Esophagus muscularis mucosa (tissue), 4 donors: ENCODE data around the gene DEDD. TPM values are rescaled to one million over a fixed set of nuclear protein-coding genes. Genes with fewer than 3 reads are reported as not detected.

Source experiments
- DNase-seq: peaks from one replicate; pipeline ENCODE4 v3.0.0-alpha.2; 2017; ENCODE audit errors: extremely low spot score
- H3K27ac ChIP-seq, 4 donors: fragments of 200-600 bp; sonication (generic); replicated peaks in 1 of 4; 1 replicate in 3 of 4; 2 replicates in 1 of 4; pipeline ENCODE4 v1.5.1; 2016 to 2019; ENCODE audit warnings: mild to moderate bottlenecking in 1 of 4
- H3K27me3 ChIP-seq, 4 donors: fragments of 200-600 bp; sonication (generic); one replicate each; pipeline versions ENCODE4 v1.5.1 to v1.6.0; 2016 to 2019
- H3K36me3 ChIP-seq, 4 donors: fragments of 200-600 bp; sonication (generic); one replicate each; pipeline ENCODE4 v1.5.1; 2016 to 2019
- H3K4me1 ChIP-seq, 4 donors: fragments of 200-600 bp; sonication (generic); one replicate each; pipeline ENCODE4 v1.5.1; 2016 to 2019
- H3K4me3 ChIP-seq, 4 donors: fragments of 200-600 bp; sonication (generic); 1 replicate in 2 of 4; 2 replicates in 2 of 4; pipeline ENCODE4 v1.5.1; 2016 to 2019; ENCODE audit warnings: mild to moderate bottlenecking in 4 of 4, moderate library complexity in 1 of 4
- H3K9me3 ChIP-seq, 4 donors: fragments of 200-600 bp; sonication (generic); 1 replicate in 3 of 4; 2 replicates in 1 of 4; pipeline ENCODE4 v1.5.1; 2016 to 2019
- CTCF ChIP-seq, 3 experiments: fragments of 200-600 bp in 2 of 3; fragments of 450-650 bp in 1 of 3; sonication (generic) in 2 of 3; IDR thresholded peaks; one replicate each; pipeline ENCODE4 v1.5.1; 2017 to 2019; ENCODE audit warnings: antibody characterized with exemption in 3 of 3, mild to moderate bottlenecking in 2 of 3, moderate library complexity in 1 of 3
- EP300 ChIP-seq: sonication (generic); formaldehyde crosslinking; IDR thresholded peaks from one replicate; pipeline ENCODE4 v1.6.1; 2017; ENCODE audit warnings: antibody characterized with exemption
- POLR2A ChIP-seq: fragments of 450-650 bp; IDR thresholded peaks from one replicate; pipeline ENCODE4 v1.6.1; 2017; ENCODE audit warnings: antibody characterized with exemption, moderate library complexity, mild to moderate bottlenecking, low read depth
- POLR2AphosphoS5 ChIP-seq, 2 donors: sonication (generic); formaldehyde crosslinking; IDR thresholded peaks; one replicate each; pipeline ENCODE4 v1.6.1; 2017; ENCODE audit warnings: antibody characterized with exemption in 2 of 2
- WGBS: methylation state at CpG from one replicate; pipeline ENCODE4 v1.1.5; 2018; 5-methylcytosine and 5-hydroxymethylcytosine counted together
- intact Hi-C: fragments of 100-400 bp; cut with DNase I; formaldehyde crosslinking; loops from one replicate; pipeline ENCODE4 v1.15.1; 2023
- total RNA-seq, 4 donors: library from RNA; depleted of rRNA; stranded (reverse); fragments of >200 nt; gene quantifications; one replicate each; pipeline versions ENCODE4 v1.1.0 to v1.2.1, GENCODE V29; 2016

The DEDD gene
- total RNA-seq, 4 donors from 2014 or later, result 37.0 to 82.5 (median 47.7) TPM

GRCh38 chr1:161145832-161146231 is 13.4 kb upstream of the DEDD start:
- Histone ChIP-seq H3K36me3 (no peaks in the 10 kb centered on the region), H3K4me1 (no peaks in the 10 kb centered on the region), H3K27me3 (no peaks in the 10 kb centered on the region), H3K4me3 (no peak overlapping the region), H3K27ac (no peak overlapping the region), H3K9me3 (no peaks in the 10 kb centered on the region)
- no peak for DNase-seq
- TF ChIP-seq POLR2A, result no peak
- no peak for TF ChIP-seq POLR2AphosphoS5 (IDR thresholded peaks at IDR 0.05)
- no peak for TF ChIP-seq CTCF (IDR thresholded peaks at IDR 0.05)
- TF ChIP-seq EP300, result no peak
- WGBS, result 77% methylated on average over 3 of the region's 3 CpGs
- intact Hi-C loops, result no loop called here

GRCh38 chr1:161140755-161141400 is 8.4 kb upstream of the DEDD start:
- Histone ChIP-seq H3K36me3 (no peaks in the 10 kb centered on the region), H3K27me3 (no peaks in the 10 kb centered on the region), H3K4me3 (no peak overlapping the region), H3K4me1 (peaks cover 0 to 11% (median 1%) of the 10 kb centered on the region in 4 donors), H3K27ac (no peak overlapping the region), H3K9me3 (no peaks in the 10 kb centered on the region)
- no peak for TF ChIP-seq POLR2AphosphoS5 (IDR thresholded peaks at IDR 0.05)
- TF ChIP-seq EP300, result no peak
- no peak for TF ChIP-seq POLR2A
- no peak for TF ChIP-seq CTCF (IDR thresholded peaks at IDR 0.05)
- no peak for DNase-seq
- 93% methylated on average over 29 of the region's 29 CpGs for WGBS
- intact Hi-C loops, result no loop called here

- 33% methylated on average over 1 of the region's 1 CpG for WGBS
- Histone ChIP-seq H3K36me3 (no peaks in the 10 kb centered on the region), H3K9me3 (no peaks in the 10 kb centered on the region), H3K27me3 (no peaks in the 10 kb centered on the region), H3K4me1 (peaks cover 0 to 13% (median 4%) of the 10 kb centered on the region in 4 donors), H3K27ac (no peak overlapping the region), H3K4me3 (no peak overlapping the region)
- peak; percentile 24 to 47 (median 41) for TF ChIP-seq CTCF (IDR thresholded peaks at IDR 0.05)
- no peak for TF ChIP-seq POLR2A
- DNase-seq, result no peak
- intact Hi-C loops, result no loop called here
Observed at GRCh38 chr1:161139766-161140165, 7.3 kb upstream of the DEDD start.

GRCh38 chr1:161138431-161138830 is 6.0 kb upstream of the DEDD start:
- Histone ChIP-seq H3K9me3 (no peaks in the 10 kb centered on the region), H3K36me3 (no peaks in the 10 kb centered on the region), H3K27ac (no peak overlapping the region), H3K4me1 (peaks cover 12 to 27% (median 17%) of the 10 kb centered on the region in 4 donors), H3K4me3 (no peak overlapping the region), H3K27me3 (no peaks in the 10 kb centered on the region)
- no peak for TF ChIP-seq POLR2AphosphoS5 (IDR thresholded peaks at IDR 0.05)
- no peak for TF ChIP-seq CTCF (IDR thresholded peaks at IDR 0.05)
- TF ChIP-seq EP300, result no peak
- TF ChIP-seq POLR2A, result no peak
- no peak for DNase-seq
- intact Hi-C loops, result no loop called here
- WGBS, result 72% methylated on average over 1 of the region's 1 CpG

GRCh38 chr1:161137881-161138280 is 5.4 kb upstream of the DEDD start:
- no peak overlapping the region for H3K4me3 ChIP-seq
- H3K27me3 ChIP-seq, result no peaks in the 10 kb centered on the region
- H3K9me3 ChIP-seq, result no peaks in the 10 kb centered on the region
- WGBS, result 66% methylated on average over 3 of the region's 3 CpGs
- intact Hi-C loops, result no loop called here
- no peaks in the 10 kb centered on the region for H3K36me3 ChIP-seq
- H3K4me1 ChIP-seq, result peaks cover 12 to 28% (median 19%) of the 10 kb centered on the region in 4 donors
- no peak for DNase-seq
- TF ChIP-seq POLR2A, result no peak
- TF ChIP-seq POLR2AphosphoS5 (IDR thresholded peaks at IDR 0.05), result no peak
- TF ChIP-seq EP300, result no peak
- no peak for TF ChIP-seq CTCF (IDR thresholded peaks at IDR 0.05)
- H3K27ac ChIP-seq, result no peak overlapping the region
